ENCODE results near the gene KCNG2. TPM values are rescaled to one million over a fixed set of nuclear protein-coding genes. Genes with fewer than 3 reads are reported as not detected.

The KCNG2 gene
- polyA plus RNA-seq, 1 donor from 2014 or later = not detected

DNA sequence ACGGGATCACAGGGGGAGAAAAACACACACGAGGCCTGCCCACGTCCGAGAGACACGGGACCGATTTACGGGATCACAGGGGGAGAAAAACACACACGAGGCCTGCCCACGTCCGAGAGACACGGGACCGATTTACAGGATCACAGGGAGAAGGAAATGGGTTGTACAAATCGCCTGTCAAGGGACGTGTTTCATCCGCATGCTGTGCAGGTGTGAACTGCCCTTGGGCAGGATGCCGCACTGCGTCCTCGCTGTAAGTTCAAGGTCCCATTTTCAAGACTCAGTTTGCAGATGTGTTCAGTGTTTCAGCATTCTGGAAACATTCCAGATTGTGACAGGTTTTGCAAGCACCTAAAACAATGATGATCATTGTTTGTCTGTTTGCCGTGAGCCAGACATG is 2.3 kb upstream of the KCNG2 start:
- no peak overlapping the region for H3K27ac ChIP-seq (ENCODE audit: low read length)
- H3K79me2 ChIP-seq (replicated peaks; ENCODE audit: insufficient read depth, low read length) = no peaks in the 10 kb centered on the region
- H3K4me3 ChIP-seq (ENCODE audit: low read length) = no peak overlapping the region
- no peaks in the 10 kb centered on the region for H3K9me3 ChIP-seq (ENCODE audit: low read length)
- H3F3A ChIP-seq (ENCODE audit: insufficient read depth, low read length, poor library complexity, severe bottlenecking) = no peaks in the 10 kb centered on the region
- H3K27me3 ChIP-seq (ENCODE audit: insufficient read depth, low read depth, low read length) = peaks cover 44% of the 10 kb centered on the region
- H4K20me1 ChIP-seq (ENCODE audit: insufficient read depth) = no peaks in the 10 kb centered on the region
- H3K9ac ChIP-seq (ENCODE audit: low read length) = no peak overlapping the region
- H3K36me3 ChIP-seq (ENCODE audit: insufficient read depth, low read length) = no peaks in the 10 kb centered on the region
- TF ChIP-seq TAF1 (IDR thresholded peaks at IDR 0.05; ENCODE audit: low read depth) (no peak), MXI1 (conservative IDR thresholded peaks at IDR 0.05; ENCODE audit: poor library complexity, severe bottlenecking) (no peak), EZH2 (IDR thresholded peaks at IDR 0.05; ENCODE audit: borderline replicate concordance, insufficient read depth, low read length, poor library complexity, severe bottlenecking) (no peak), EP300 (conservative IDR thresholded peaks at IDR 0.05; ENCODE audit: poor library complexity, severe bottlenecking) (no peak), CTCF (IDR thresholded peaks at IDR 0.05; ENCODE audit: poor library complexity, severe bottlenecking) (no peak), POLR2AphosphoS5 (IDR thresholded peaks at IDR 0.05) (no peak)
- no peak overlapping the region for H3K4me2 ChIP-seq (ENCODE audit: low read length)
- H2AFZ ChIP-seq (ENCODE audit: low read depth, low read length) = no peak overlapping the region
- no peaks in the 10 kb centered on the region for H3K9me2 ChIP-seq (ENCODE audit: insufficient read depth, low read length)

GRCh38 chr18:79796016-79796415 is 1.7 kb upstream of the KCNG2 start:
- H2AFZ ChIP-seq (ENCODE audit: low read depth, low read length) = no peak overlapping the region
- H3K9me2 ChIP-seq (ENCODE audit: insufficient read depth, low read length) = no peaks in the 10 kb centered on the region
- TF ChIP-seq, protein P1, sequence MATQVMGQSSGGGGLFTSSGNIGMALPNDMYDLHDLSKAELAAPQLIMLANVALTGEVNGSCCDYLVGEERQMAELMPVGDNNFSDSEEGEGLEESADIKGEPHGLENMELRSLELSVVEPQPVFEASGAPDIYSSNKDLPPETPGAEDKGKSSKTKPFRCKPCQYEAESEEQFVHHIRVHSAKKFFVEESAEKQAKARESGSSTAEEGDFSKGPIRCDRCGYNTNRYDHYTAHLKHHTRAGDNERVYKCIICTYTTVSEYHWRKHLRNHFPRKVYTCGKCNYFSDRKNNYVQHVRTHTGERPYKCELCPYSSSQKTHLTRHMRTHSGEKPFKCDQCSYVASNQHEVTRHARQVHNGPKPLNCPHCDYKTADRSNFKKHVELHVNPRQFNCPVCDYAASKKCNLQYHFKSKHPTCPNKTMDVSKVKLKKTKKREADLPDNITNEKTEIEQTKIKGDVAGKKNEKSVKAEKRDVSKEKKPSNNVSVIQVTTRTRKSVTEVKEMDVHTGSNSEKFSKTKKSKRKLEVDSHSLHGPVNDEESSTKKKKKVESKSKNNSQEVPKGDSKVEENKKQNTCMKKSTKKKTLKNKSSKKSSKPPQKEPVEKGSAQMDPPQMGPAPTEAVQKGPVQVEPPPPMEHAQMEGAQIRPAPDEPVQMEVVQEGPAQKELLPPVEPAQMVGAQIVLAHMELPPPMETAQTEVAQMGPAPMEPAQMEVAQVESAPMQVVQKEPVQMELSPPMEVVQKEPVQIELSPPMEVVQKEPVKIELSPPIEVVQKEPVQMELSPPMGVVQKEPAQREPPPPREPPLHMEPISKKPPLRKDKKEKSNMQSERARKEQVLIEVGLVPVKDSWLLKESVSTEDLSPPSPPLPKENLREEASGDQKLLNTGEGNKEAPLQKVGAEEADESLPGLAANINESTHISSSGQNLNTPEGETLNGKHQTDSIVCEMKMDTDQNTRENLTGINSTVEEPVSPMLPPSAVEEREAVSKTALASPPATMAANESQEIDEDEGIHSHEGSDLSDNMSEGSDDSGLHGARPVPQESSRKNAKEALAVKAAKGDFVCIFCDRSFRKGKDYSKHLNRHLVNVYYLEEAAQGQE (IDR thresholded peaks at IDR 0.05; ENCODE audit: borderline replicate concordance) = no peak
- TF ChIP-seq MXI1 (conservative IDR thresholded peaks at IDR 0.05; ENCODE audit: poor library complexity, severe bottlenecking) = no peak
- no peak for TF ChIP-seq SMC3 (conservative IDR thresholded peaks at IDR 0.05; ENCODE audit: poor library complexity)
- no peak for TF ChIP-seq TAF1 (IDR thresholded peaks at IDR 0.05; ENCODE audit: low read depth)
- TF ChIP-seq RAD21 (conservative IDR thresholded peaks at IDR 0.05) = no peak
- no peak for TF ChIP-seq EP300 (conservative IDR thresholded peaks at IDR 0.05; ENCODE audit: poor library complexity, severe bottlenecking)
- no peak for TF ChIP-seq EZH2 (IDR thresholded peaks at IDR 0.05; ENCODE audit: borderline replicate concordance, insufficient read depth, low read length, poor library complexity, severe bottlenecking)
- TF ChIP-seq CTCF (IDR thresholded peaks at IDR 0.05; ENCODE audit: poor library complexity, severe bottlenecking) = no peak
- no peak for TF ChIP-seq POLR2AphosphoS5 (IDR thresholded peaks at IDR 0.05)
- H3K9ac ChIP-seq (ENCODE audit: low read length) = no peak overlapping the region
- no peaks in the 10 kb centered on the region for H4K20me1 ChIP-seq (ENCODE audit: insufficient read depth)
- no peak overlapping the region for H3K4me2 ChIP-seq (ENCODE audit: low read length)
- no peak overlapping the region for H3K4me3 ChIP-seq (ENCODE audit: low read length)
- H3K27me3 ChIP-seq (ENCODE audit: insufficient read depth, low read depth, low read length) = peaks cover 47% of the 10 kb centered on the region
- no peaks in the 10 kb centered on the region for H3K79me2 ChIP-seq (replicated peaks; ENCODE audit: insufficient read depth, low read length)
- no peaks in the 10 kb centered on the region for H3F3A ChIP-seq (ENCODE audit: insufficient read depth, low read length, poor library complexity, severe bottlenecking)
- H3K9me3 ChIP-seq (ENCODE audit: low read length) = no peaks in the 10 kb centered on the region
- H3K36me3 ChIP-seq (ENCODE audit: insufficient read depth, low read length) = no peaks in the 10 kb centered on the region
- H3K27ac ChIP-seq (ENCODE audit: low read length) = no peak overlapping the region
